SK-N-SH (cell line): ENCODE data around the gene ZDHHC5. TPM values are rescaled to one million over a fixed set of nuclear protein-coding genes. Genes with fewer than 3 reads are reported as not detected.

ENCODE experiments used
- CTCF ChIA-PET: fragments of 300-600, 350-600 bp; formaldehyde crosslinking; extraction: SDS; loops from one replicate; lab custom pipeline; 2021; lab: Yijun Ruan, JAX
- POLR2A ChIA-PET: fragments of 350-600 bp; sonication (Branson Sonifier 250); formaldehyde crosslinking; extraction: SDS; loops from one replicate; lab custom pipeline; 2020; ENCODE audit warnings: antibody characterized with exemption, inconsistent platforms; lab: Yijun Ruan, JAX
- DNase-seq: peaks from one replicate; pipeline ENCODE4 v3.0.0; 2012
- H2AFZ ChIP-seq: fragments of 200-600 bp; sonication (generic); 2 replicates; pipeline ENCODE4 v1.8.1; 2016; ENCODE audit warnings: antibody characterized with exemption, mild to moderate bottlenecking, low read depth
- H3F3A ChIP-seq: fragments of 200-600 bp; sonication (generic); replicated peaks from 2 replicates; pipeline ENCODE3; 2016; ENCODE audit warnings: antibody characterized with exemption, mild to moderate bottlenecking; ENCODE audit not compliant: insufficient read depth
- H3K27ac ChIP-seq, 2 experiments: fragments of 200-500 bp in 1 of 2; fragments of 200-600 bp in 1 of 2; sonication (Bioruptor generic) in 1 of 2; sonication (generic), shearing (Covaris generic) in 1 of 2; 2 replicates each; pipeline versions ENCODE4 v1.5.1 to v1.6.1; 2014 to 2016; ENCODE audit warnings: low read depth in 2 of 2, inconsistent platforms in 1 of 2, low read length in 1 of 2, mild to moderate bottlenecking in 1 of 2, mixed read lengths in 1 of 2
- H3K27me3 ChIP-seq: fragments of 200-600 bp; sonication (generic), shearing (Covaris generic); 2 replicates; pipeline ENCODE4 v1.6.1; 2016; ENCODE audit warnings: mixed run types; ENCODE audit not compliant: insufficient read depth
- H3K36me3 ChIP-seq, 2 experiments: fragments of 200-500 bp in 1 of 2; fragments of 200-600 bp in 1 of 2; sonication (Bioruptor generic) in 1 of 2; sonication (generic) in 1 of 2; replicated peaks in 1 of 2; 2 replicates each; pipeline versions ENCODE3 to v1.5.1; 2014 to 2016; ENCODE audit warnings: low read length in 1 of 2, mild to moderate bottlenecking in 1 of 2; ENCODE audit not compliant: insufficient read depth in 2 of 2, control insufficient read depth in 1 of 2
- H3K4me1 ChIP-seq, 2 experiments: fragments of 200-500 bp in 1 of 2; fragments of 200-600 bp in 1 of 2; sonication (Bioruptor generic) in 1 of 2; sonication (generic), shearing (Covaris generic) in 1 of 2; 2 replicates each; pipeline versions ENCODE4 v1.5.1 to v1.6.1; 2014 to 2016; ENCODE audit warnings: low read depth in 1 of 2, low read length in 1 of 2, mixed run types in 1 of 2; ENCODE audit not compliant: insufficient read depth in 2 of 2, control insufficient read depth in 1 of 2
- H3K4me2 ChIP-seq: fragments of 200-600 bp; sonication (generic), shearing (Covaris generic); 2 replicates; pipeline ENCODE4 v1.6.1; 2017; ENCODE audit warnings: mixed run types
- H3K4me3 ChIP-seq, 2 experiments: fragments of 200-500 bp in 1 of 2; fragments of 200-600 bp in 1 of 2; sonication (Bioruptor generic) in 1 of 2; sonication (generic), shearing (Covaris generic) in 1 of 2; 2 replicates each; pipeline versions ENCODE4 v1.5.1 to v1.8.1; 2014 to 2016; ENCODE audit warnings: low read depth in 2 of 2, inconsistent platforms in 1 of 2, low read length in 1 of 2, mild to moderate bottlenecking in 1 of 2, mixed read lengths in 1 of 2, moderate library complexity in 1 of 2
- H3K79me2 ChIP-seq: fragments of 200-600 bp; sonication (generic); 2 replicates; pipeline ENCODE4 v1.8.1; 2017; ENCODE audit warnings: mild to moderate bottlenecking; ENCODE audit not compliant: insufficient read depth
- H3K9ac ChIP-seq: fragments of 200-600 bp; sonication (generic); 2 replicates; pipeline ENCODE4 v1.6.1; 2017; ENCODE audit warnings: mixed run types
- H3K9me2 ChIP-seq: fragments of 200-600 bp; sonication (generic); 2 replicates; pipeline ENCODE4 v1.6.1; 2017; ENCODE audit warnings: mixed run types
- H3K9me3 ChIP-seq: fragments of 200-600 bp; sonication (generic); 2 replicates; pipeline ENCODE4 v1.6.1; 2017; ENCODE audit warnings: mixed run types, mild to moderate bottlenecking, moderate library complexity
- H4K20me1 ChIP-seq: fragments of 200-600 bp; sonication (generic); 2 replicates; pipeline ENCODE4 v1.6.1; 2017; ENCODE audit warnings: mild to moderate bottlenecking, mixed run types; ENCODE audit not compliant: insufficient read depth
- CHD2 ChIP-seq: fragments of 150-350 bp; IDR thresholded peaks from 2 replicates; pipeline ENCODE4 v1.6.1; 2018; ENCODE audit warnings: low read length; ENCODE audit not compliant: partially characterized antibody
- ELF1 ChIP-seq: IDR thresholded peaks from 2 replicates; pipeline ENCODE4 v1.4.0; 2012
- EP300 ChIP-seq, 2 experiments: IDR thresholded peaks; 2 replicates each; pipeline versions ENCODE4 v1.4.0 to v1.6.1; 2012; ENCODE audit warnings: borderline replicate concordance in 1 of 2, low read depth in 1 of 2, low read length in 1 of 2
- FOSL2 ChIP-seq: IDR thresholded peaks from 2 replicates; pipeline ENCODE4 v1.4.0; 2012; ENCODE audit warnings: low read depth, mild to moderate bottlenecking, moderate library complexity, borderline replicate concordance
- GATA2 ChIP-seq: sonication (generic); formaldehyde crosslinking; IDR thresholded peaks from 2 replicates; pipeline ENCODE4 v1.5.0; 2020; ENCODE audit warnings: mild to moderate bottlenecking, missing genetic modification reagents
- IRF3 ChIP-seq: fragments of 150-350 bp; IDR thresholded peaks from 2 replicates; pipeline ENCODE4 v1.6.1; 2016; ENCODE audit warnings: mild to moderate bottlenecking, low read depth, low read length
- JUND ChIP-seq: IDR thresholded peaks from 2 replicates; pipeline ENCODE4 v1.4.0; 2012
- MXI1 ChIP-seq: IDR thresholded peaks from 2 replicates; pipeline ENCODE4 v1.6.1; 2012; ENCODE audit warnings: mild to moderate bottlenecking, low read depth, low read length, improper control_type of control experiment
- NFIC ChIP-seq: IDR thresholded peaks from 2 replicates; pipeline ENCODE4 v1.4.0; 2012; ENCODE audit warnings: borderline replicate concordance
- NRF1 ChIP-seq: IDR thresholded peaks from 2 replicates; pipeline ENCODE4 v1.6.1; 2012; ENCODE audit warnings: low read depth, mild to moderate bottlenecking, low read length
- PBX3 ChIP-seq: IDR thresholded peaks from 2 replicates; pipeline ENCODE4; 2012
- POLR2AphosphoS5 ChIP-seq: IDR thresholded peaks from 2 replicates; pipeline ENCODE4 v1.6.1; 2012; ENCODE audit warnings: low read depth, low read length
- RAD21 ChIP-seq: IDR thresholded peaks from 2 replicates; pipeline ENCODE4 v1.6.1; 2012; ENCODE audit warnings: mild to moderate bottlenecking, low read length
- RCOR1 ChIP-seq: fragments of 150-350 bp; IDR thresholded peaks from 2 replicates; pipeline ENCODE4 v1.6.1; 2017; ENCODE audit warnings: antibody characterized with exemption, low read length
- REST ChIP-seq: IDR thresholded peaks from 2 replicates; pipeline ENCODE4 v1.6.1; 2012; ENCODE audit warnings: mild to moderate bottlenecking, low read depth, low read length, moderate library complexity
- RFX5 ChIP-seq: IDR thresholded peaks from 2 replicates; pipeline ENCODE4 v1.6.1; 2012; ENCODE audit warnings: mild to moderate bottlenecking, improper control_type of control experiment, low read length
- SIN3A ChIP-seq: IDR thresholded peaks from 2 replicates; pipeline ENCODE4 v1.6.1; 2012; ENCODE audit warnings: low read depth, mild to moderate bottlenecking, low read length, moderate library complexity, borderline replicate concordance
- SMC3 ChIP-seq: IDR thresholded peaks from 2 replicates; pipeline ENCODE4 v1.6.1; 2012; ENCODE audit warnings: low read depth, low read length, improper control_type of control experiment
- TAF1 ChIP-seq: IDR thresholded peaks from 2 replicates; pipeline ENCODE4 v1.6.1; 2012; ENCODE audit warnings: low read depth, mild to moderate bottlenecking, low read length, moderate library complexity, borderline replicate concordance
- USF1 ChIP-seq: IDR thresholded peaks from 2 replicates; pipeline ENCODE4 v1.4.0; 2012; ENCODE audit warnings: low read depth, borderline replicate concordance
- USF2 ChIP-seq: fragments of 150-350 bp; IDR thresholded peaks from 2 replicates; pipeline ENCODE4 v1.6.1; 2017; ENCODE audit warnings: antibody characterized with exemption, low read length, low read depth, borderline replicate concordance
- YY1 ChIP-seq: IDR thresholded peaks from 2 replicates; pipeline ENCODE4 v1.4.0; 2012; ENCODE audit warnings: low read depth, mild to moderate bottlenecking
- WGBS: methylation state at CpG from one replicate; pipeline ENCODE4 v1.1.6; 2017; ENCODE audit warnings: low lambda C conversion rate; 5-methylcytosine and 5-hydroxymethylcytosine counted together
- polyA plus RNA-seq, 3 experiments: library from polyadenylated mRNA; depleted of rRNA; stranded (reverse); fragments of >200 nt; gene quantifications; 2 replicates each; pipeline ENCODE4 v1.2.3, GENCODE V29; 2012

Gene ZDHHC5
- polyA plus RNA-seq, 1 of the 3 experiments (the other 2 are of a cell fraction): 46.6 TPM

- H3K9me3 ChIP-seq: no peaks in the 10 kb centered on the region
- DNase-seq: peak; percentile 94
- peaks cover 36% of the 10 kb centered on the region for H3K79me2 ChIP-seq
- H3K27me3 ChIP-seq: no peaks in the 10 kb centered on the region
- 1% methylated on average over 43 of the region's 75 CpGs for whole genome bisulfite sequencing
- no peaks in the 10 kb centered on the region for H4K20me1 ChIP-seq
- H3K36me3 ChIP-seq: peaks cover 26 to 58% of the 10 kb centered on the region in 2 experiments
- H3F3A ChIP-seq: peaks cover 17% of the 10 kb centered on the region
- peak within 1 kb of the TSS; percentile 90 to 98 for H3K4me3 ChIP-seq
- no peaks in the 10 kb centered on the region for H3K9me2 ChIP-seq
- POLR2A ChIA-PET: interaction anchor here (0.6 to 1.6 kb wide), 9 partner anchors 10 to 105 kb away, joined by 3 to 17 read pairs (median 5); partner anchors contain the start of genes BTBD18, CTNND1, MED19 and TMX2
- H3K9ac ChIP-seq: peak within 1 kb of the TSS; percentile 95
- H3K27ac ChIP-seq: peak within 1 kb of the TSS; percentile 85 to 88
- H3K4me2 ChIP-seq: peak within 1 kb of the TSS; percentile 97
- CTCF ChIA-PET: interaction anchor here (0.7 to 13.2 kb wide), 5 partner anchors 14 to 283 kb away, joined by 3 to 142 read pairs (median 4); partner anchors contain the start of gene CTNND1
- H2AFZ ChIP-seq: peak within 1 kb of the TSS; percentile 99
- H3K4me1 ChIP-seq: peaks cover 0 to 7% of the 10 kb centered on the region in 2 experiments; a peak in 3 of 4 replicates
- TF ChIP-seq JUND (no peak; the same call in 1 of the 2 replicates), FOSL2 (0 out of 2 replicates have a peak, but pooled peaks have one; percentile 10), IRF3 (peak; percentile 64), YY1 (peak; percentile 70), RAD21 (no peak), NRF1 (no peak), SMC3 (peak; percentile 23; the same call in 1 of the 2 replicates), RFX5 (peak; percentile 93), SIN3A (peak; percentile 97; the same call in 1 of the 2 replicates), NFIC (no peak; the same call in 1 of the 2 replicates), PBX3 (0 out of 2 replicates have a peak, but pooled peaks have one; percentile 2), CHD2 (peak; percentile 91), GATA2 (no peak), RCOR1 (peak; percentile 61; the same call in 1 of the 2 replicates), USF1 (peak; percentile 92), USF2 (peak; percentile 66), REST (0 out of 2 replicates have a peak, but pooled peaks have one; percentile 20), EP300 (IDR thresholded peaks at IDR 0.05; ENCODE audit: borderline replicate concordance in 1 of 2, low read depth in 1 of 2, low read length in 1 of 2) (peak in 1 of 2 experiments; percentile 48; a peak in 2 of 4 replicates), MXI1 (peak; percentile 97), ELF1 (peak; percentile 82; the same call in 1 of the 2 replicates), POLR2AphosphoS5 (peak; percentile 90), TAF1 (peak; percentile 88)
Measured at GRCh38 chr11:57741132-57742086, 73.5 kb downstream of the ZDHHC5 start, which contains the start of gene SELENOH. SELENOH (plus strand) TSS chr11:57741491; CDS start chr11:57741596, 105 bp downstream.
